Femur (tissue), 1 donor: ENCODE data around the gene SEH1L.
"Not testable (repeated sequence)": the region's sequence is repeated elsewhere in the genome, so short reads cannot be mapped to it uniquely, and the experiment has no call there.

Experiments used
- DNase-seq: peaks from one replicate; pipeline ENCODE4 v3.0.0-alpha.2; 2017

The SEH1L gene

DNA sequence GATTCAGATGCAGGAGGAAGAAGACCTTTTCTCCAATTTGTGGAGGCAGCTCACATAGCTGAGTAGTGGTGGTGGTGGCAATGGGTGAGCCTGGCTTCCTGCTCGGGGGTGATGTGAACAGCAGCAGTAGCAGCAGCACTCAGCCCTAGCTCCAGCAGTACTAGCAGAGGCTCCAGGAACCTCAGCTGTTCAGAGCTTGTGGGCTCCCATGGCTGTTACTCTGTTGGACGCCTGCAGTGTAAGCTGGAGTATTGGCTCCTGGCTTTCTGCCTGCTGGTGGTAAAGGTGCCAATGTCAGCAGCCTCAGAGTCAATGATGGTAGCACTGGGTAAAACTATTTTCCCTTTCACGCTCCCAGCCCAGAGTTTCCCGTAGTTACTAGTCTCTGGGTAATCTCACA lies 3.1 kb upstream of the SEH1L start:
- DNase-seq = peak; percentile 82

DNA sequence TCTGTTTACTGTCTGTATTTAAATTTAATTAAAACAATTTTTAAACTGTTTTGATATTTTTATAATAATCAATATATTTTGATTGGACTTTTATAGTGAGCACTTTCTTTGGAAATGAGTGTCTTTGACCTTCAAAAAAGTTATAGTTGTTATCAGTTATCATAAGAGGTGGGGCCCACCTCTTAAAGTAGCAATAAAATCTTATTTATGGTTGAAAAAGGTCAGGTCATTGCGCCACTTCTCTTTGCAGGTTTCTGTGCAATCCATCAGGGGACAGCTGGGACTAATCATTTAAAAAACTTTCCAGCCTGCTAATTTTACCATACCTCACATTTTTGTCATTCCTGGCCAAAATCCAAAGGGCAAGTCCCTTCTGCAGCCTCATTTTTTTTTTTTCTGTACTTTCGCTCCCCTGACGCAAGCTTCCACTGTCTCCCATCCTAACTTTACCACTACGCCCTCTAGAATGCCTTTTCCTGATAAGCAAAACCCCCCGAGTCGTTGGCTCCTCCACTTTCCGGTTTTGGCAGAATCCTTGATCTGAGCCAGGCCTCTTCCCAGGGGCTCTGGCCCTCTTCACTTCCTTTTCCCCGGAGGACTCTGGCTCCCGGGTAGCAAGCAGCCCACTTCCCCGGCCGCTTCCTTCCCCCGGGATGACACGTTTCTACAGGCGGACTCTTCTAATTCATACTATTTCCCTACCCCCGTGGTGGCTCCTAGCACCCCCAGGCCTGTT lies 1.1 kb upstream of the SEH1L start:
- peak; percentile 65 for DNase-seq

DNA sequence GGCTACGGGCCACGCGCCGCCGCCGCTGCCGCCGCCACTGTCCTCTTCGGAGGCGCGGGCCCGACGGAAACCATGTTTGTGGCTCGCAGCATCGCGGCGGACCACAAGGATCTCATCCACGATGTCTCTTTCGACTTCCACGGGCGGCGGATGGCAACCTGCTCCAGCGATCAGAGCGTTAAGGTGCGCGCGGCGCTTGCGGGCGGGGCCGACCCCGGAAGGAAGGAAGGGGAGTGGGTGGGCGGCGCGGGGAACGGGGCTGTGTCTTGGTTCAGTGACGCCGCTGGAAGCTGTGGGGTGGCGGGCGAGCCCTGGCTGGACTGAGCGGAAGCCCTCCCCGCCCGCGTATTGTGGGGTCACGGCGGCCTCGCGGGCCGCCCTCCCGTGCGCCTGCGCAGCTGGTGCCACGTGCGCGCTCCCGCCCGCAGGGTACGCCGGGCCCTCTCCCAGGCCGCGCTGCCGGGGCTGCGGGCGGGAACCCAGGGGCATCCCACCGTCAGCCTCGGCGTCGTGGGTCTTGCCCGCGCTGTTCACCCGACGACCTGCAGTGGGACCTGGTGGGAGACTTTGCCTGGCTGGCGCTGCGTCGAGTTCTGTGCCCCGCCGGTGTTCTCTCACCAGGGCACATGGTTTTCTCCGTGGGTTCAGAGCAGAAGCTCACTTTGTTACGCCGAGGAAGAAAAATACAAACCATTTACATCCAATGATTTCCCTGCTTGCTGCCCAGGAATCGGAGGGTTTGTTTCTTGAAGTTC lies 416 bp downstream of the SEH1L start:
- peak; percentile 97 for DNase-seq

DNA sequence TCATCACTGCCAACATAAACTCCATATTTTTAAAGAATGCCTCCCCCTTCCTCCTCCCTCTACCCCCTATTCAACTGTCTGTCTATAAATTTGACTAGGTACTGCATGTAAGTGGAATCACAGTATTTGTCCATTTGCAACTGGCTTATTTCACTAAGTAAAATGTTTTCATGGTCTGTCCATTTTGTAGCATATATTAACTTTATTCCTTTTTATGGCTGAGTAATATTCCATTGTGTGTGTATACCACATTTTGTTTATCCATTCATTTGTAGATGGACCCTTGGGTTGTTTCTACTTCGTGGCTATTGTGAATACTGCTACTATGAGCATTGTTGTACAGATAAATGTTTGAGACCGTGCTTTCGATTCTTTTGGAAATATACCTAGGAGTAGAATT lies 10.7 kb downstream of the SEH1L start:
- DNase-seq = no peak

DNA sequence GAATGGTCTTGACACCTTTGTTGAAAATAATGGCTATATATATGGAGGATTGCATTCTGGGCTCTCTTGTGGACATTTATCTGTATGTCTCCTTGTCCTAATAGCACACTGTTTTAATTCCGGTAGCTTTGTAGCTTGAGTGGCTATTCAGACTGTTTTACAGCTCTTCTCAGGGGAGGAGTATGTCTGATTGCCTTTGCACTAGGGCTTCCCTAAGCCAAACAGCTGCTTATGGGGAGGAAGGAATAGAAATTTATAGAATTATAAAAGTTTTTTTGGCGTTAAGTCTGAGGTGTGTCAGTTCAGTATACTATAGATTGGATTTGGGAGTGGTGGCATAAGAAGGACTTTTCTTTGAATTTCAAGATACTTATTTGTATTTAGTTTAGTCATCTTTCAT lies 12.6 kb downstream of the SEH1L start:
- DNase-seq = no peak

DNA sequence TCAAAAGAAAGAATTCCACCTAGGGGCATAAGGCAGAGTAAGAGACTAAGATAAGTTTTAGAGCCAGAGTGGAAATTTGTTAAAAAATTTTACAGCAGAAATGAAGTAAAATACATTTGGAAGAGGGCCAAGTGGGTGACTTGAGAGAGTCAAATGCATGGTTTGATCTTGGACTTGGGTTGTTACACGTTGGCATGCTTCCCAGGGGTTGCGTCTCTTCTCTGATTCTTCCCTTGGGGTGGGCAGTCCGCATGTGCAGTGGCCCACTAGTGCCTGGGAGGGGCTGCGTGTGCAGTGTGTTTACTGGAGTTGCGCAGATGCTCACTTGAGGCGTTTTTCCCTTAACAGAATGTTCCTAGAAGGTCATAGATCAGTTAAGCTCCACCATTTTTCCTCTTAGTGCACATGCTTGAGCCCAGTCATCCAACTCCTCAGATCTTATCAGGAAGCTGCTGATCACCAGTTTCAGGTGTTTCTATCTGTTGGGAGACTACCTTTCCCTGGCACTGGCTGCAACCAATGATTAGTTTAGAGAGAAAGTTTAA lies 13.1 kb downstream of the SEH1L start:
- DNase-seq = no peak

DNA sequence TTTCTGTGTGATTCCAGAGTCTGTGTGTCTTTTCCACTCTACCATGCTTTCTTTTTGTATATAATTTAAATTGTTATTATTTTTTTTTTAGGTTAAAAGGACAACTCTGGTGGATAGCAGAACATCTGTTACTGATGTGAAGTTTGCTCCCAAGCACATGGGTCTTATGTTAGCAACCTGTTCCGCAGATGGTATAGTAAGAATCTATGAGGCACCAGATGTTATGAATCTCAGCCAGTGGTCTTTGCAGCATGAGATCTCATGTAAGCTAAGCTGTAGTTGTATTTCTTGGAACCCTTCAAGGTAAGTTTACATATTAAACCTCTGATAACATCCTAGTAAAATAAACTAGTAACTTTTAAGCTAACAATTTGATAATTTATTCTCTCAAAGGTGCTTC lies 15.3 kb downstream of the SEH1L start:
- no peak for DNase-seq

DNA sequence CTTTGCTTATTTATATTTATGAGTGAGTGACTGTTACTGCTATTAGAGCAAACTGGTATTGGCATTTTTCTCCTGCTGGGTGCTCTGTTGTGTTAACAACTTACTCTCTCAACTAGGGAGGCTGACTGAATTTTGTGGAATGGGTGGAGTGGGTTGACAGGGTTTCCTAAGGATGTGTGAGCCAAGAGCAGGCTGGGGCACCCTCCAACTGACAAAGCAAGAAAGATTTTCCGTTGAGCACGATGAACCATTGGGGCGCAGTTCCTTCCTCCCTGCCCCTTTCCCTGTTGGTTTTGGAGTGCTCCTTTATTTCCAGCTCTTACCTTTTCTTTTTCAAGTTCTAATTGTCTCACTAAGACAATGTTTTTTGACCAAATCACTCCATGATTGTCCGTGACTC lies 20.3 kb downstream of the SEH1L start:
- DNase-seq = no peak

DNA sequence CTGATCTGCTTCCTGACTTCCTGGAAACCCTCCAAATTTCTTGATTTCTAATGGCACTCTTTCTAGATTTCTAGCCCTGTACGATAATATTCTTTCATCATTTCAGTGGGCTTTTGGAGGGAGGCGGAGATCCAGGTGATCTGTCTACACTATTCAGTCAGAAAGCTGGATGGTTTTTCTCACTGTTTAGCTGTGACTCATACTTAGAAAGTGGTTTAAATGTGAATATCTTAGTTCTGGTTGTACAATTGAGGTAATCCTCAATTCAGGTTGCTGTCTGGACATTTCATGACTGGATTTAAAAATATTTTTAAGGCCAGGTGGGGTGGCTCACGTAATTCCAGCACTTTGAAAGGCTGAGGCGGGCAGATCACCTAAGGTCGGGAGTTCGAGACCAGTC lies 20.8 kb downstream of the SEH1L start:
- no peak for DNase-seq

DNA sequence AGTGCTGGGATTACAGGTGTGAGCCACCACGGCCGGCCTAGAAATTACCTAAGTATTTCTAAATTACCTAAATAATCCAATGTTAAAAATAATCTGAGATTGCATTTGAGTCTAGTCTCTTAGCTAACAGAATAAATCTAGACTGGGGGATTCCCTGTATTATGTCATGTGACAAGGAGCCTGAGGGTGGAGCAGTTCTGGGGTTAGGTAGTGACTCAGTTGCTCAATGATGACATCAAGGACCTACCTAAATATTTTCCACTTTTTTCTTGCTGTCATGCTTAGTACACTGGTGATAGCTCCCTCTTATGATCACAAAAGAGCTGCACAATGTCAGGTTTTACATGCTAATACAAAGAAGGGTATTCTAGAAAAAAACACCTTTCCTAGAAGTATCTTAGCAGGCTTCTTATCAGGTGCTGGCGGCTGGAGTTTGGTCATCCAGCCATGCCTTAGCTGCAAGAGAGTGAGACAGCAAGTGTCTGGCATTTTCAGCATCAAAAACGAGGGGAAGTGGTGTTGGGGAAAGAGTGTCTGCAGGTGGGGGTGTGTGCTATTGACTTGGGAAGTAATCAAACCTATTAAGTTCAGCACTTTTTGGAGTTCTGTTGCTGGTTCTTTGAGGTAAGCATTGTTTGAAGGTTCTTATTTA lies 25.9 kb downstream of the SEH1L start:
- DNase-seq = no peak

DNA sequence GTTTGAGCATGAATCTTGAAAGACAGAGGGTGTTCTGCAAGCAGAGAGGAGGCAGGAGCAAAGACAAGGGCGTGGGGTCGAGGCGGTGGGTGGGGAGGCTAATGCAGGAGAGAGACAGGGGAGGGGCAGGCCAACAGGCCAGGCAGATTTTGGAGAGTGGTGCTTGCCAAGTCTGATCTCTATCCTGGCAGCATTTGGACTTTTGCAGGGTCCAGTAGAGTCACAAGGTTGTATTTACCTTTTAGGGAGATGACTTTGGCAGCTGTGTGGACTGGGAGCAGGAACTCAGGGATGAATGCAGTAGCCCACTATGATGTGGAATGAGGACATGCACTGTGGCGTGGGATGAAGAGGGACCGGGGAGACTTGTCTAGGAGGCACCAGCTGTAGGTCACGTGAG lies 27.7 kb downstream of the SEH1L start:
- DNase-seq = no peak

DNA sequence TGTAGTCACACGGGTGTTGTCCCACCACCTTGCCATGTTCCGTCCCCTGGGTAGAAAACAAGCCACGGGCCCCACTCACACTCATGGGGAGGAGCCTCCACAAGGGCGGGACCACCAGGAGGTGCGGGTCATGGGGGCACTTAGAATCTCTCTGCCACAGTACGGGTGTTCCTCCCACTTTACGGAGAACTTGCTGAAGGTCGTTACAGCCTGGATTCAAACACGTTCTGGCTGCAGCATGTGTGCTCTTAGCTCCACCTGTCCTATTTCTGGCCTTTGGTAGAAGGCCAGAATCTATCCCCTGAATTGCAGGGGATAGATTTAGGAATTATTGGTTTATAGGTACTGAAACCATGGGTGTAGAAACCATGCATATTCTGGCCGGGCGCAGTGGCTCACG lies 28.5 kb downstream of the SEH1L start:
- no peak for DNase-seq

DNA sequence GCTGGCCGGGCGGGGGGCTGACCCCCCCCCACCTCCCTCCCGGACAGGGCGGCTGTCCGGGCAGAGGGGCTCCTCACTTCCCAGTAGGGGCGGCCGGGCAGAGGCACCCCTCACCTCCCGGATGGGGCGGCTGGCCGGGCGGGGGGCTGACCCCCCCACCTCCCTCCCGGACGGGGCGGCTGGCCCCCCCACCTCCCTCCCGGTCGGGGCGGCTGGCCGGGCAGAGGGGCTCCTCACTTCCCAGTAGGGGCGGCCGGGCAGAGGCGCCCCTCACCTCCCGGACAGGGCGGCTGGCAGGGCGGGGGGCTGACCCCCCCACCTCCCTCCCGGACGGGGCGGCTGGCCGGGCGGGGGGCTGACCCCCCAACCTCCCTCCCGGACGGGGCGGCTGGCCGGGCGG lies 32.3 kb downstream of the SEH1L start:
- not testable (repeated sequence) for DNase-seq

DNA sequence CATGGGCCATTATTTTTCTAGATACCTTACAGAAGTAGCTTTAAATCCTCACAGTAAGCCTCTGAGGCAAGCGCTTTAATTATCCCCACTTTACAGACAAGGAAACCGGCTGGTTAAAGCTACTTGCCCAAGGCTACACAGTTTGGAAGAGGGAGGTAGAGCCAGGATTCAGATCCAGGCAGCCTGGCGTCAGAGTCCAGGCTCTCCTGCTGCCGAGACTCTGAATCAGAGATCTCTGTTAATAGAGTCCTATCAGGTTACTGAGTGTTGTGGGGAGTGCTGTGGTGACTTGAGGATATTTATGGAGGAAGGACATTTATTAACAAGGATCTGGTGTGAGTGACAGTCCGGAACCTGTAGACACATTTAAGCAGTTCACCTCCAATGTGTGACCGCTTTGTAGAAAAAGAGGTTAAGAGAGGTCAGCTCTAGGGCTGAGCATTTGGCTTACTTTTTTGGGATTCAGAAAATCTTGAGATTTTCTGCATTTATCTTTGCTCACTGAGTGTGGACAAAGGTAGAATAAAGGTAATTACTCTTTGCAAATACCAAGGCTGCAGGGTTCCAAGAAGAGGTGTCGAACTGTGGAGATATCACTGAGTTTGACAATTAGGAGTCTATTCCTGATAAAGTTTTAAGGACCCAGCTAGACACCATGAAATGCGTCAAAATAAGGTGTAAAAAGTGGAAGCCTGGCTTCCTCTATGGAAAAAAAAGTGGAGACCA lies 41.7 kb downstream of the SEH1L start:
- DNase-seq = no peak

DNA sequence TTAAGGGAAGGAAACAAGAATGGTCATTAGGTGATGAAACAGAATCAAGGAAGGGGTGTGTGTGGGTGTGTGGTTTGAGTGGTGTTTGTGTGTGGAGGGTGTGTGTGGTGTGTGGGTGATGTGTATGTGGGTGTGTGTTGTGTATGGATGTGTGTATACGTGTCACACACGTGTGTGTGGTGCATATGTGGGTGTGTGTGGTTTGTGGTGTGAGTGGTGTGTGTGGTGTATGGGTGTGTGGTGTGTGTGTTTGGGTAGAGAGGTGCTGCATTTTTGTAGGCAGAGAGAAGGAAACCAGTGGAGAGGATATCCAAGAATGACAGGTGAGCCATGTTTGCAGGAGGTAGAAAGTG lies 42.3 kb downstream of the SEH1L start:
- no peak for DNase-seq

DNA sequence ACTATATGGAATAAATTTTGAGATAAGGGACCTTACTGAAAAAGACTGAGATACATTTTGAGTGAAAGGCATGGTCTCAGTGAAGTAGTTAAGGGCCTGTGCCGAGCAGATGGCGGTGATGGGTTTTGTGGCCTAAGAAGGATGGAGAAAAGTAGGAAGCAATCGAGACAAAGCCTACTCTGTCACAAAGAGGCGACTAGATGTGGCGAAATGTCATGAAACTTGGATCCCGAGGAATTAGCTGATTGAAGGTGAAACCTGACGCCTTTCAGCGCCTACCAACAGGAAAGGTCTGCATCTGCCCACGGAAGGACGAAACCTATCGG lies 42.8 kb downstream of the SEH1L start:
- no peak for DNase-seq

DNA sequence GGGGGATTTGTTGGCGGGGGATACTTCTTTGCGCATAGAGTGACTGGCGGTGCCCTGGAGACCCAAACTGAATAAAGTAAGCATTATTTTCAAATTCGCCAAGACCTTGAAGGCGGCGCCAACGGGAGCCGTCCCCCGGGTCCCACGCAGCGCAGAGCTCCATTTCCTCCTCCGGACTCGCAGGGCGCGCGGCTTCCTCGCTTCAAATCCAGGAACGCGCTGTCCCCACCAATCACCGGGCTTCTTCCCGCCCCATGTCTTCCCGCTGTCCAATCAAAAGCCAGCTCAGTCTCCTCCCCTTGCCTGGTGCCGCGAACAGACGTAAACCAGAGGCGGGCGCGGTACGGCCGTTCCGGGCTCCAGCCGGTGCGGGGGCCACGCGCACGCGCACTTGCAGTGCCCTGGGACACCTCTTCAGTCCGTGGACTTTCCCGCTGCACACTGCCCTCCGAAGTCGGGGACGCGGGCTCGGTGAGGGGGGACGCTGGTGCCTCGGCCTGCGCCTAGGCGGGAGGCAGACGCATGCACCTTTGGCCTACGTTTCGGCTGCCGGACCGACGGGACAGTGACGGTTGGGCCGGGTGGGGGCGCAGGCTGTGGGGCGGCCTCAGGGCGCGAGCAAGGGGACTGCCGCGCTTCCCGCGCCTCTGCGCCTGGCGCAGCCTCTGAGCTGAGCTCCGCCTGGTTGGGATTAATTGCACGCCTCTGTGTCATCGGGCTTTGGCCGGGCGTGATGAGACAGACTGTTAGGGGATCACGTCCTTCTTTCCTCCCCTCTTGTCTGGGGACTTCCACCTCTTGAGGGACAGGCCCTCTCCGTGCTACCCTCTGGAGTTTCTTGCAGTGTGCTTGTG lies 43.4 kb downstream of the SEH1L start, which contains the start of gene CEP192:
TSS of gene CEP192 (plus strand) at position 396 of the 854 bp plus-strand sequence. CDS start 8,063 bp downstream, outside the sequence.
- DNase-seq = peak; percentile 99

DNA sequence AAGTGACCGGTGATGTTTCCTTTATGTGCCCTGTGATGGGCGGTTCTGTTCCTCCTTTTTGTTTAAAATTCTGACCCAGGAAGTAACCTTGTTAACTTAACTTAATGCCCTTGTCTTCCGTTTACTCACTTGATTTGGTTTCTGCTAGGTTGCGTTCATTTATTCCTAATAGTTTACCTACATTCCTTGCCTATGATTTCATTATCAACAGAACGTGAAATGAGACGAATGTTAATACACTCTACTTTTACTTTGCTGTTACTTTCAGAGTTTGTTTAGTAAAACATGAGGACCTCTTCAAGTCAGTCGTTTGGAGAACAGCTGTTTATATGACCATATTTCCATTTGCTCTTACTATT lies 44.0 kb downstream of the SEH1L start:
- DNase-seq = no peak

DNA sequence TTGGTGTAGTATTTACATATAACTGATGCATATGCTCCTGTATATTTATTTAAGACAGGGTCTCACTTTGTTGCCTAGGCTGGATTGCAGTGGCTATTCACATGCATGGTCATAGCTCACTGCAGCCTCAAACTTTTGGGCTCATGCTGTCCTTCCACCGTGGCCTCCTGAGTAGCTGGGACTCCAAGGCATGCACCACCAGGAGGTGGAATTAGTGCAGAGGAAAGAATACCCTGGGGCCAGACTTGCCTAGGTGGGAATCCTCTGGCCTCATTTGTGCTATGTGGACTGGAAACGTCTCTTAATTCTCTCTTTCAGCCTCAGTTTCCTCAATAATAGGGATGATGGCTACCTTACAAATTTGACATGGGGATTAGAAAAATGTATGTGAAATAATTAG lies 45.6 kb downstream of the SEH1L start:
- DNase-seq = no peak

DNA sequence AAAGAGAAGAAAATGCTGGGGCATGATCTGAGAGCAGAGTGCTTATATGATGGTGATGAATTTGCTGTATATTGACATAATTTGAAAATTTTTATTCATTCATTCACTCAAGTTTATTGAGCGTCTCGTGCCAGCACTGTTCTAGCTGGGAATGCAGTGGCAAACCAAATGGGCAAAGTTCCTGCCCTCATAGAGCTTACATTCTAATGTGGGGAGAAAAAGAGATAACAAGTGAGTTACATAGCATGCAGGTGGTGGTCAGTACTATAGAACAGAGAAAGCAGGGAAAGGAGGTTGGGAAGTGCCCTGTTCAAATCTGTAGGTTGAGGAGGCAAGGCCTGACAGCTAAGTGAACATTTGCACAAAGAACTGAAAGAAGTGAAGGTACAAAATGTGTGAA lies 47.6 kb downstream of the SEH1L start:
- DNase-seq = no peak

DNA sequence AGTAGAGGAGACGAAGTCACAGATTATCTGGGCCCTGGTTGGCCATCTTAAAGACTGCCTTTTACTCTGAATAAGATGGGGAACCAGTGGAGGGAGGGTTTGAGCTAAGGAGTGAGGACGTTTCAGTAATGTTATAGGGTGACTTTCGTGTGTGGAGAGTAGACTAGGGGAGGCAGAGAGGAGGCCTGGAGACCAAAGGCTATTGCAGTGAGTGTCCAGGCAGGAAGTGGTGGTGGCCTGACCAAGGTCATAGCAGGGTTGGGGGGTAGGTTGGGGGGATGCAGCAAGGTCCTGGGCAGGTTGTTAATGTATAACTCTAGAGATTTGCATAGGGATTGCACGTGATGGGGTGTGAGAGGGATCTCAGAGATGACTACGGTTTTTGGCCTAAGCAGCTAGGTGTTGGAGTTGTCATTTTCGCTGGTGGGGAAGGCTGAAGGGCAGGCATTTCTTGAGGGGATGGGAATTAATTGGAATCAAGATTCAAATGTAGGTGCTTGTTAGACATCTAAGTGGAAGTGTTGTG lies 48.2 kb downstream of the SEH1L start:
- no peak for DNase-seq

DNA sequence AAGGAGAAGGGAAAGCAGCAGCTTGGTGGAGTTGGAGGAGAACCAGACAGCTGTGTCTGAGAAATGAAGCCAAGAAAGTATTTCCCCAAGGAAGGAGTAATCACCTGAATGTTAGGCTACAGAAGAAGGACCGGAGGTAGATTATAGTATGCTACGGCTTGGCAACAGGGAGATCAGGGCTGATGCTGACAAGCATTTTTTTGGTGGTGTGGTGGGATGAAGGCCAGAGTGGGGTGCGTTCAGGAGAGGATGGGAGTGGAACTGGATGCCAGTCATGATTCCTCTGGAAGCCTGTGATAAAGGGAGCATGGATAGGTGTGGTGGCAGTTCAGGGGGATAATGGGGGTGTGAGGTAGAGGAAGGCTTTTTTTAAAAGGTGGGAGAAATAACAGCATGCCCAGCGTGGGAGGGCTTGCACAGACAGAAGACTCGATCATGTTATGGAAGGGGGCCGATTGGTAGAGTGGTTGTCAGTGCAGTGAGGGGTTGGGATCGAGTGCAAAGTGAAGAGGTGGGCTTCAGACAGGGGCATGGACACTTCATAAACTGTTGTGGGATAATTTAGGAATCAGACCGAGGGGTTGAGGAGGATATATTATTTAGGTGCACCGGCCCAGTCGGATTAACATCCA lies 49.0 kb downstream of the SEH1L start:
- no peak for DNase-seq
